ENCODE measurements around the gene KMO. TPM values are rescaled to one million over a fixed set of nuclear protein-coding genes. Genes with fewer than 3 reads are reported as not detected.

KMO gene
- total RNA-seq, 4 donors from 2014 or later = 0.04 to 0.19 (median 0.07) TPM

DNA sequence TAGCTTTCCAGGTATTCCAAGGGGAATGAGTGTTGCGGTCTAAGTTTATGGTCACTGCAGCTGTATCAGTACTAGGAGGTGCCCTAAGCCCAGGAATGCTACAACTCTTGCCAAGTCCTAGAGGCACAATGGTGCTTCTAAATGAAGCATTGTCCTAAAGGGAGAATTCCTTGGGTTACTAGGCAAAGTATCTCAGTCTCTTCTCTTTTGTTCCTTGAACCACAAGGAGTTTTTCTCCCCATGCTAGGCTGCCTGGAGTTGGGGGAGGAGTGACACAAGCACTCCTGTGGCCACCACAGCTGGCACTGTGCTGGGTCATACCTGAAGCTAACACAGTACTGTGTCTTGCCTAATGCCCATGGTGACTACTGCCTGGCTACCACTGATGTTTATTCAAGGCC is 50.7 kb downstream of the KMO start:
- no peak for DNase-seq
- H3K9me3 ChIP-seq = peaks cover 0 to 2% (median 0%) of the 10 kb centered on the region in 3 donors
- H3K4me3 ChIP-seq = no peak overlapping the region
- H3K27ac ChIP-seq = no peak overlapping the region
- TF ChIP-seq POLR2A (IDR thresholded peaks at IDR 0.05) (no peak), CTCF (IDR thresholded peaks at IDR 0.05) (no peak)
- peaks cover 0 to 8% (median 0%) of the 10 kb centered on the region in 3 donors for H3K4me1 ChIP-seq
- H3K36me3 ChIP-seq = no peaks in the 10 kb centered on the region
- no peaks in the 10 kb centered on the region for H3K27me3 ChIP-seq
- 55 to 60% methylated on average over 1 of the region's 1 CpG for WGBS, 2 donors
- intact Hi-C loops (cut with DNase I) = no loop called here

DNA sequence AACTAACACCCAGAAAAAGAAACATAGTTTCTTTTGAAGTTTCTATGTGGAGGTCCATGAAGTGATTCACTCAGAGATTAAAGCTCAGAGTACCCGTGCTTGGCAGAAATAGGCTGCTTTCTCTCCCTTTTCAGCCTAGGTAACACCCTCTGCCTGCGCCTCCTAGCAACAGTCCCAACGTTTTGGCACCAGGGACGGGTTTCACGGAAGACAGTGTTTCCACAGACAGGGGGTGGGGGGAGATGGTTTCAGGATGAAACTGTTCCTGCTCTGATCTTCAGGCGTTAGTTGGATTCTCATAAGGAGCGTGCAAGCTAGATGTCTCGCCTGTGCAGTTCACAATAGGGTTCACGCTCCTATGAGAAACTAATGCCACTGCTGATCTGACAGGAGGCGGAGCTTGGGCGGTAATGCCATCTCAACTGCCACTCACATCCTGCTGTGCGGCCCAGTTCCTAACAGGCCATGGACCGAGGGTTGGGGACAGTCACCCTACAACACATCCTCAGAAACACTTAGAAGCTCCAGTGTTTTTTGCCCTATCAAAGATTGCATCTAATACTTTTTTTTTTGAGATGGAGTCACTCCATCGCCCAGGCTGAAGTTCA is 54.8 kb downstream of the KMO start:
- H3K27ac ChIP-seq = no peak overlapping the region
- WGBS, 2 donors = 76 to 80% methylated on average over 11 to 14 of the region's 14 CpGs
- H3K36me3 ChIP-seq = no peaks in the 10 kb centered on the region
- intact Hi-C loops (cut with DNase I) = no loop called here
- no peak for TF ChIP-seq CTCF (IDR thresholded peaks at IDR 0.05)
- no peak for TF ChIP-seq POLR2A (IDR thresholded peaks at IDR 0.05)
- no peak for DNase-seq
- H3K4me1 ChIP-seq = peaks cover 0 to 7% (median 0%) of the 10 kb centered on the region in 3 donors
- H3K9me3 ChIP-seq = no peaks in the 10 kb centered on the region
- H3K4me3 ChIP-seq = no peak overlapping the region
- H3K27me3 ChIP-seq = no peaks in the 10 kb centered on the region

DNA sequence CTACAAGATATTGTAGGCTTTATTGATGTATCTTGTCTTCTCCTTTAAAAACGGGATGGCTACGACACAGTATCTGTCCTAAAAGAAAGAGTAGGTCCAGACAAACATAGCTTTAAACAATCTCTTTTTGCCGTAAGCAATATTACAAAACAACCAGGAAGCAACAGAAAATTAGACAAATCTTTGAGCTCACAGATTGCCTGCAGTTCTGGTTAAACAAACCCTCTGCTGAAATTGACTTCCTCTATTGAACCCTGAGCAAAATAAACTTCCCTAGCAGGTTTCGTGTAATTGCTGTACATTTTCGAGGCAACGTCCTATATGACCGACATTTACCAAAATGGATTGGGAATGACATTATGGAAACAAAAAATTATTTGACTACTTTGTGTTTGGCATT is 57.3 kb downstream of the KMO start:
- intact Hi-C loops (cut with DNase I) = no loop called here
- no peak overlapping the region for H3K4me3 ChIP-seq
- WGBS, 2 donors = 78 to 91% methylated on average over 7 of the region's 7 CpGs

DNA sequence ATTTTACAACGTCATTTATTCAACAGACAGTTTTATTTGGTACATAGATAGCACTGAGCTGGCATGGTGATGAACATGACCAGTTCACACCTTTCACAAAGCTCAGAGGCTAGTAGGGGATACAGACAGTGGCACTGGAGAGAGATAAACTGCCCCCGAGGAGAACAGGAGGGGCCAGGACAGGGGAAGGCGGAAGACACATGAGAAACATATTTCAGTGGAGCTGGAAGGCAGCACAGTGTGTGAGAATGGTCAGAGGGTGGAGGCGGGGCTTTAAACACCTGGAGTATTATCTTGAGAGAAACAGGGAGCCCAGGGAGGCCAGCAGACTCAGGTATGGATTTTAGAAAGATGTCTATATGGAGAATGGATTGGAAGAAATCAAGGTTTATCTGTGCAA is 58.5 kb downstream of the KMO start:
- Histone ChIP-seq H3K27ac (no peak overlapping the region), H3K36me3 (peaks cover 0 to 10% (median 0%) of the 10 kb centered on the region in 3 donors), H3K9me3 (no peaks in the 10 kb centered on the region), H3K4me1 (peaks cover 0 to 18% (median 0%) of the 10 kb centered on the region in 3 donors), H3K27me3 (no peaks in the 10 kb centered on the region), H3K4me3 (no peak overlapping the region)
- TF ChIP-seq POLR2A (IDR thresholded peaks at IDR 0.05) (no peak), CTCF (IDR thresholded peaks at IDR 0.05) (no peak)
- intact Hi-C loops (cut with DNase I) = no loop called here
- no peak for DNase-seq
- 62 to 78% methylated on average over 4 of the region's 4 CpGs for WGBS, 2 donors

More for the DNA sequence above, 57.3 kb downstream of the KMO start:
- DNase-seq = no peak
- Histone ChIP-seq H3K9me3 (no peaks in the 10 kb centered on the region), H3K36me3 (peaks cover 0 to 6% (median 0%) of the 10 kb centered on the region in 3 donors), H3K27me3 (no peaks in the 10 kb centered on the region), H3K4me1 (peaks cover 0 to 18% (median 0%) of the 10 kb centered on the region in 3 donors), H3K27ac (no peak overlapping the region)
- TF ChIP-seq CTCF (IDR thresholded peaks at IDR 0.05) (no peak), POLR2A (IDR thresholded peaks at IDR 0.05) (no peak)

- H3K27me3 ChIP-seq = no peaks in the 10 kb centered on the region
- no peaks in the 10 kb centered on the region for H3K9me3 ChIP-seq
- H3K4me1 ChIP-seq = peaks cover 0 to 18% (median 0%) of the 10 kb centered on the region in 3 donors
- no peak overlapping the region for H3K4me3 ChIP-seq
- intact Hi-C loops (cut with DNase I) = no loop called here
- no peak overlapping the region for H3K27ac ChIP-seq
- H3K36me3 ChIP-seq = peaks cover 0 to 14% (median 0%) of the 10 kb centered on the region in 3 donors
- DNase-seq = no peak
- TF ChIP-seq CTCF (IDR thresholded peaks at IDR 0.05) = no peak
- no peak for TF ChIP-seq POLR2A (IDR thresholded peaks at IDR 0.05)
Observed at GRCh38 chr1:241591317-241591716, 59.1 kb downstream of the KMO start.

All from esophagus squamous epithelium (tissue), 5 donors.